GM19455 (cell line): Measurements from ENCODE around the gene DHX30.

Experiments
- ATAC-seq: cut with Tn5 transposase; IDR thresholded peaks from one replicate; pipeline ENCODE4 v1.9.1; 2021; ENCODE audit not compliant: unreplicated experiment

Gene DHX30

DNA sequence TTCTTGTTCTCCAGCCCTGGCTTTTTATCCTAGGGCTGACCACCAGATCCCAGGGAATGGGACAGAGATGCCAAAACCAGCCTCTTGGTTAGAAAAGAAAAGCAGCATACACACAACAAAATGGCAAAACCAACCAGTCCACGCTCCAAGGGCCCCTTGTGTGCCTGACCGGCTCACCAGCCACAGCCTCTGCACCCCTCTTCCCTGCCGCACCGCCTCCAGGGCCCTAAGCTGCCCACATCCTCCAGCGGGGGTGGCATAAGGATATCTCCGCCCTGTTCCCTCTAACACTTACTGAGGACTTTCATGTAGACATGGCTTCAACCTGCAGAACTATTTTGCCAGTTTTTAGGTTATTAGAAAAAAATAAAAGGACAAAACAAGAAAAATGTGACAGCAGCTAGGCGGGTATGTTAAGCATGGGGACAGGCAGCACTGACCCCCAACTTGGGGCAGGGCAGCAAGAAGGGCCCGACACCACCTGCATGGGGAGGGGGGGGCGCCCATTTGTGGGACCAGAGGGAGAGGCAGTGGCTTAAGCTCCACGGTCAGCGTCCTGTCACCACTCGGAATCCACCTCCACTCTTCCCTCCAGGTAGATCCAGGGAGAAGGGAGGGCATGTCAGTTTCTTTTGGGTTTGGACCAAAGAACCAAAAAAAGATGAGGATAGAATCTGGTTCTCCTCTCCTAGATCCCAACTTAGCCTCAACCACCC, 49.1 kb downstream of the DHX30 start:
- ATAC-seq, result no peak

DNA sequence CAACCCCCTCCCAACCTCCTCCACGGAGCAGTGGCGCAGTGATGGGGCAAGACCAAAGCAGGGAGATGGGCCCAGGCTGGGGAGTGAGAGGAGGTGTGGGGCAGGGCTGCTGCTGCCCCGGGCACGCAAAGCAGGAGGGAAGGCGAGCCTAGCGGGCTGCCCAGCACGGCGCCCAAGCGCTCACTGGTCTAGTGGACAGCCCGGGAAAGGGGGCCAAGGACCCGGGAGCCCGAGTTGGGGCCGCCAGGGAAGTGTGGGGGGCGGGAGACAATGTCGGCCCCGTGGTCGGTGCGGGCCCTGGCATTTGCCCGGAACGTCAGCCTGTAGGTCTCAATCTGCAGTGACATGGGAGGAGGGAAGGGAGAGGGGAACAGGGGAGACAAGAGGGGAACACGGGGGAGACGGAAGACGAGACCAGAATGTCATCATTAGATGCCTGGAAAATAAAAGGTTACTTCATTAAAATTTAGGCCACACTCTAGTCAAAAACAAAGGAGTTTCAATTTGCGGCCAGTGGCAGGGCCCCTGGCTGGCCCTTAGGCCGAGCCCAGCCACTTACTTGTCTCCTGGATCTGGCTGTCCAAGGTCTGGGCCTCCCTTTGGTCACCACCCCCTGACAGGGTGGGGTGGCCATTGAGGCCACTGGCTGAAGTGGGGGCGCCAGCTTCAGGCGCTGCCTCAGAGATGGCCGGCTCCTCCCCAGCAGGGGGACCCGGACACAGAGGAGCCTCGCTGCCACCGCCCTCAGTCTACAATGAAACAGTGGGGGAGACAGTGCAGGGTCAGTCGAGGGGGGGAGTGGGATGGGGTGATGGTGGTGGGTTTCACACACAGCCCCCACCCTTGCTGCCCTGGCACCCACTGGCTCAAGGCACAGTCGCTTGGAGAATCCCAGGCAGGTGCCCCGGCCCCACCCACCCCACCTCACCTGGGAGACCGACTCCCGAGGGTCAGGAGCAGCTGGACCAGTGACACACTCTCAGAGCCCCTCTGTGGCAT, 50.0 kb downstream of the DHX30 start:
- ATAC-seq, result no peak

- no peak for ATAC-seq
These were observed 51.3 kb downstream of the DHX30 start for GRCh38 chr3:47854267-47854666.

DNA sequence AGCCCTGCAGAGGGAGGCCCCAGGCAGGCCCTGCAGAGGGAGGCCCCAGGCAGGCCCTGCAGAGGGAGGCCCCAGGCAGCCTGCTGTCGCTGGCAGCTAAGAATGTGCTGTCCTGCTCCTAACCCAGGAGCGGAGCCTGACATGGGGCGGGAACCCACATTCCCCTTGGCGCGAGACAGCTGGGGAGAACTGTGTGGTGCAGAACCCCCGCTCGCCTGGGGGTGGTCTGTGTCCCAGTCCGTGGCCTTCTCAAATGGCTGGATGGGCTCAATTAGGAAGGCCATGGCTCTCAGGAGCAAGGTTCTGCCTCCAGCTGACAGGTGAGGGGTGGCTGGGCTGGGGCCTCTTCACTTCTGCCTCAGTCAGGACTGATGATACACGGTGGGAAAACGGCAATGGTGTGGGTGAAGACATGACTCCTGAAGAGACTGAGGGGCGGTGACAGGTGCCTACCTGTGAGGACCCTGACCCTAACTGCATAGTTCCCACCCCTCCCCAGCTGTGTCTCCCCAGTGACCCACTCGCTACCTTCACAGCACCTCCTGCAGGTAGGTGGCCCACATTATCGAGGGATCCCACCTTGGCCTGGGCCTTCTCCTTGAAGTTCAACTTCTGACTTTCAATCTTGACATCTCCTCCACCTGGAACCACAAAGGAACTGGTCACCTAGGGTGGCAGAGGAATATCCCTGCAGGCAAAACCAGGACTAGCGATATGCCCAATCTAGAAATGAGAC, 52.0 kb downstream of the DHX30 start:
- ATAC-seq, result no peak

GRCh38 chr3:47855461-47856383, 52.8 kb downstream of the DHX30 start:
- ATAC-seq, result no peak

GRCh38 chr3:47856669-47857068, 53.7 kb downstream of the DHX30 start:
- ATAC-seq, result no peak

DNA sequence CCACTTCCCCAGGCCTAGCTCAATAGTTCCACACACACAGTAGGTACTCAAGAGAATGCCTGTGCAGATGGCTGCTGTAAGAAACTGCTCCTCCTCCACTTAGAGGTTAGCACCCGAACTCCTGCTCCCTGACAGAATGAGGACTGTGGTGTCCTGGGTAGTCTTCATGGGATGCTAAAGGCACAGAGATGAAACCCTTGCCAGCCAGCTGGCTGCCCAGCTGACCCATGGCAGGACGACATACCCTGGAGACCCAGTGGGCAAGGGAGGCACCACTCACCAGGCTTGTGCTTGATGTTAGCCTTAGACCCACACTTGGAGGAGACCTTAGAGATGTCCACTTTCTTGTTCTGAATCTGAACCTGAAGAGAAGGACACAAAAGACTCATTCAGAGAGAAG, 54.2 kb downstream of the DHX30 start:
- no peak for ATAC-seq

DNA sequence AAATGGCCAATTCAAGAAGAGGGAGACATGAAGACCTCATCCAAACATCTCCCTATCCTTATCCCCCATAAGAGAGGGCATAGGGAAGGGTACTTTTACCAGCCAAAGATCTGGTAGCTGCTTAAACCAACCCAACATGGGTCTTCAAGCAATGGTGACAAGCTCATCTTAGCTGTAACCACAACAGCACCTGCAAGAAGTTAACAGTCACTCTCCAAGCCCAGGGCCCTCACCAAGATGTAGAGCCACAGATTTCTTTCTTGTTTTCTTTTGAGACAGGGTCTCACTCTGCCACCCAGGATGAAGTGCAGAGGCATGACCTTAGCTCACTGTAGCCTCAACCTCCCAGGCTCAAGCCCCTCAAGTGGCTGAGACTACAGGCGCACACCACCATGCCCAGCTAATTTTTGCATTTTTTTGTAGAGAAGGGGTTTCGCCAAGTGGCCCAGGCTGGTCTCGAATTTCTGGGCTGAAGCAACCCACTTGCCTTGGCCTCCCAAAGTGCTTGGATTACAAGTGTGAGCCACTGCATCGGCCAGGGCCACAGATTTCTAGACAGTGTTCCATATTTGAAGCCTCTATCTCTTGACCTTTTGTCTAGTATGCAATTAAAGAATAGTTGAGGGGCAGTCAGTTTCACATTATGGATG, 57.1 kb downstream of the DHX30 start:
- no peak for ATAC-seq

DNA sequence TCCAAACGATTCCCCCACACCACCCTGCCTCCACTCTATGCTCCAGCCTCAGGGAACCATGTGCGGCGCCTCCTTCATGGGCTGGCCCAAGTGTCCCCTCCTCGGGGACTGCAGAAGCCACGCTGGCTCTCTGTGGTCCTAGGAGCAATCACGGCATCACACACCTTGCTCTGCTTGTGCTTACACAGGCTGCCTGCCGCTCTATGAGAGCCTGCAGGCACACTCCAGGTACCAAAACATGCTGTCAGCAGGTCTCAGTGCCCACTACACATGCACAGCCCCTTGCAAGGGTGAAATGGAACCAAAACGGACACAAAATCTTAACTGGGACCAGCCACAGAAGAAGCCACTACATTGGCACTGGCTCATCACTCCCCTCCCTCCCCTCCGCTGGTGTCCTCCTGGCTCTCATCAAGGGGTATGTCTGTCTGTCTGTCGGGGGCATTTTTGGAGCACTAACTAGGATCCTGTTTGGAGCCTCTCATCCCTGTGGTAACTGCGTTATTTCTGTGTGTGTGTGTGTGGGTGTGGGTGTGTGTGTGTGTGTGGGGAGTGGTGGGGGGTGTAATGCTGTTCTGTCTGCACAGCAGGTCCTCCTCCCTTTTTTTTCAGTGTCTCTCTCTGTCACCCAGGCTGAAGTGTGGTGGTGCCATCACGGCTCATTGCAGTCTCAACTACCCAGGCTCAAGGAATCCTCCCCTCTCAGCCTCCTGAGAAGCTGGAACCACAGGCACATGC, 60.6 kb downstream of the DHX30 start:
- no peak for ATAC-seq

DNA sequence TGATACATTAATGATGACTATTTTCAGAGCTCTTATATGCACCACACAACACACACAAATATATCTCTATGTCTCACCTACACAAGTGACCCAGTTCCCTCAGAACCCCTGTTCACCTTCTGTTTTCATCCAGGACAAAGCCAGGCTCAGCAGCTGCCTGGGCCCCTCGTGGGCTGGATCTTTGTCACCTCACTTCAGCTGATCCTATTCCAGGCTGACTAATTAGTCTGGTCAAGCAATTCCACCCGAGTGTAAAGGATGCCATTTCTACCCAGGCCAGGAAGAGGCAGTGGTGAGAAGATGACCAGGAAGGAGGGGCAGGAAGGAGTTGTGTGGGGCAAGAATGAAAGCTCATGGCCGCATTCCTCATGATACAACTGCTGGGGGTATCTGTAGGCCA, 62.3 kb downstream of the DHX30 start:
- ATAC-seq, result no peak

- ATAC-seq, result no peak
These were observed 64.6 kb downstream of the DHX30 start for GRCh38 chr3:47867451-47868044.

- no peak for ATAC-seq
These were observed 65.4 kb downstream of the DHX30 start for GRCh38 chr3:47868306-47868705.

DNA sequence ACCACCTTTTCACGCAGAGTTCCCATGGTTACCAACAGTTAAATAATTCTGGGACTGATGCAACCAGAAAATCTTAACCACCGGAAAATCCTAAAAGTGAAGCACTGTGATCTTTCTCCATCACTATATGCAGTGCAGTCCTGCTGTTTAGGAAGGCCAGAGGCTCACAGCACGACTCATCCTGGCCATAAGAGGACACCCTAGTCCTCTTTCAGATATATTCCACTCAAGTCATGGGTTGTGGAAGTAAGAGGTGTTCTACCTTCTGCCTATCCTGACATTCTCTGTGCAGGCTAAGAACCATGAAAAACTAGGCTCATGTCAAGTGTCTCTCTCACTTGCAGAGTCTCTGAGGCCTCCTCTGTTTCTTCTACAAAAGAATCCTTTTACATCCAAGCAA, 67.2 kb downstream of the DHX30 start:
- no peak for ATAC-seq

DNA sequence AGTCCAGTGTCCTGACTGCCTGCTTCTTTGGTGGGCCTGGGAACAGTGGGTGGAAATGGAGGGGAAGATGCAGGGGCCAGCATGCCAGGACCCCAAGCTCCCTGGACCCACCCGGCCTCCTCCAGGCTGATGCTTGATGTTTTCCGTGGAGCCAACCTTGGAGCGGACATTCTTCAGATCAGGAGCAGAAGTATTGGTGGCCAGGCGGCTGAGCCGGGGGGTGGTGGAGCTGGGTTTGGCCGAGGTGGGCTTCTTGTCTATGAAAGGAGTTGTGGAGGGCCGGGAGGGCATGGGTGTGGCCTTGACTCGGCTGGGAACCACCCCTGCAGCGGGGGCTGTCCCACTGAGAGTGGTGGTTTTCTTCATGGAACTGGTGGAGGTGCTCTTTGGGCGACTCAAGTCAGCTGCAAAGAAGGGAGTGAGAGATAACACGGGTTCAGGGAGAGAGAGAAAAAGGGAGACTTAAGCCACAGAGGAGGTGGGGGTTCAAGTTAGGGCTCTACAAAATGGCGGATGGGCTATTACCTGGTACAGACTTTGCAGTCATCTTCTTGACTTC, 67.8 kb downstream of the DHX30 start:
- ATAC-seq, result no peak

DNA sequence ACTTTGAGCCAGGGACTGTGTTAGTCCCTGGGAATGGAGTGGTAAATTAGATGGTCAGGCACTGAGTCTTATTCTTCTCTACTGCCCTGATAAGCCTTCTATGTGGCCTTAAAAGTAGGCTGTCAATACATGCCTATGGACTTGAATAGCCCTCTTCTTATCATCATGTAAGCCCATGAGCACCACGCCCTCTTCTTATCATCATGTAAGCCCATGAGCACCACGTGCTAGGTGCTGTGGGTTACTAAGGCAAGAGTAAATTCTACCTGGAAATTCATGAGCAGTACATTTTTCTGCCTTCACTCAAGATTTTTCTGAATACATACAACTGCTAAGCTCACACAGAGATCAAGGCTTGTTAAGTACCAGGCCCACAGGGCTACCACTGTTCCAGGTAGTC, 68.5 kb downstream of the DHX30 start:
- ATAC-seq, result no peak

DNA sequence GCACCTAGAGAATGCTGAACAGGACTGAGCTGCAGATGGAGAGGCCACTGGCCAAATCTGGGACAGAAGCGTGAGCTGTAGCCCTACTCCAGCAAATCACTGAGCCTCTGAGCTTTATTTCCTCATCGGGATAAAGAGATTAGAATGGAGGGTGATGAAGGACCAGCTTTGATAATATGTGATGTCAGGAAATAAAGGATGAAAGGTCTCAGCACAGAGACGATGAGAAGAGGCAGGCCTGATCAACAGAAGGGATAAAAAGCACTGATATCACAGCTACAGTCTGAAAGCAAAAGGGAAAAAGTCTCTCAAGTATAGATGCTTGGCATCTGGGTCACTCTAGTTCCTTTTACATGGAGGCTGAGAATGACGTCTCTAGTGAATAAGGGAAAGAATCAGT, 70.0 kb downstream of the DHX30 start:
- ATAC-seq, result no peak

GRCh38 chr3:47874438-47874837, 71.5 kb downstream of the DHX30 start:
- no peak for ATAC-seq

- ATAC-seq, result no peak
These were observed 72.0 kb downstream of the DHX30 start for GRCh38 chr3:47874913-47875312.

DNA sequence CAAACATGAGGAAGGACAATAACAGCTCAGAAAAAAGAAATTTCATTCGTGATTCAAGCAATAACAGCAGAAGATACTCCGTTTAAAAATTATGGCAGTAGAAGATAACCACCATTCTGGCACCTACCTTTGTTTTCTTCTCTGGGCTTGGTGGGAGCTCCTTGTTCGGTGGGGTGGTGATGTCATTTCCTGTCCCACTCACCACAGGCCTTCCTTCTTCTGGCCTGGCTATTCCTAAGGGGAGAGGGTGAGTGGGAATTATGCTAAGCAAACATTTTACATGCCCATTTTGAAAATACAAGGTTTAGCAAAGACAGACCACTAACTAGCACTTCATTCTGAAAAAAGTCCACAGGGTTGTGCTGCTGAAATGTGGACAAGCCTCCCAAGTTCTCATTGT, 74.4 kb downstream of the DHX30 start:
- no peak for ATAC-seq
